Measurements from ENCODE around the gene EPB41L3. TPM values are rescaled to one million over a fixed set of nuclear protein-coding genes. Genes with fewer than 3 reads are reported as not detected.

Gene EPB41L3
- total RNA-seq, 1 experiment from 2014 or later, result 16.1 TPM

DNA sequence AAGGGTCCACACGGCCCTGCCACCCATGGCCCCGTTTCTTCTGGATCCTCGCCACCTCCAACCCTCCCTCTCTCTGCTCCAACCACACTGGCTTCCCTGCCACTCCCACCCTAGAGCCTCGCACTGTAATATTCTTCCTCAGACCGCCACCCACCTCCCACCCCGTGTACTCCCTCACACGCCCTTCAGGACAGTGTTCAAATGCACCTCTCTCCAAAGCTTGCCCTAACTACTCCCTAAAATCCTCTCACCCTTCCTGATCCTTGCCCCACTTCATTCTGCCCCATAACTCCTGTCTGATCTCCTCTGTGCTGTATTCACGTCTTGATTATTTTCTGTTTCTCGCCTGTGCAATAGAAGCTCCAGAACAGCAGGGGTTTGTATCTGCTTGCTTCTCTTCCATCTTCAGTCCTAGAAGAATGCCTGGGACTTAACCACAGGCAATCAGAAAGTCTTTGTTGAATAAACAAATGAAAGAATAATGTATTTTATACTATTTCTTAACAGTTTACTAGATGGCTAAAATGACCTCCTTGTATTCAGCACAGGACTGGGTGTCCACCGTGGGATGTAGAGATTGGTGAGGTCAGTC, 25.5 kb downstream of the EPB41L3 start:
- peaks cover 9 to 10% of the 10 kb centered on the region in 2 experiments; a peak in 3 of 4 replicates for H3K4me1 Mint-ChIP-seq
- no peak overlapping the region for H3K9ac ChIP-seq (ENCODE audit: extremely low read depth, insufficient read length, low read length)

More for the DNA sequence above, 25.5 kb downstream of the EPB41L3 start:
- no CpG with 5 or more reads among the region's 10 CpGs for WGBS (ENCODE audit: extremely low coverage, insufficient read length, low lambda C conversion rate)
- Mint-ChIP-seq H3K36me3 (ENCODE audit: insufficient read depth in 1 of 3, low read depth in 3 of 3) (no peaks in the 10 kb centered on the region; a peak in 1 of 7 replicates), H3K27ac (peak overlapping the region in 2 of 3 experiments; percentile 50 to 52; a peak in 2 of 7 replicates), H3K9me3 (no peaks in the 10 kb centered on the region), H3K4me3 (no peak overlapping the region), H3K27me3 (ENCODE audit: low read depth) (no peaks in the 10 kb centered on the region; the same call in 1 of the 2 replicates)
- Histone ChIP-seq H4K20me1 (ENCODE audit: control insufficient read depth, insufficient read depth, insufficient read length) (no peaks in the 10 kb centered on the region), H3K79me2 (ENCODE audit: insufficient read depth, low read length) (no peaks in the 10 kb centered on the region), H3K56ac (ENCODE audit: insufficient read length, low read depth, low read length) (no peak overlapping the region), H2BK120ac (ENCODE audit: low read depth, low read length, poor library complexity, severe bottlenecking) (no peak overlapping the region), H2AK5ac (ENCODE audit: insufficient read length, low read length) (no peak overlapping the region), H3K18ac (ENCODE audit: insufficient read length, low read depth, low read length) (no peak overlapping the region), H2BK12ac (ENCODE audit: insufficient read length, low read depth, low read length) (no peak overlapping the region), H2BK5ac (ENCODE audit: insufficient read length, low read length) (no peak overlapping the region), H3K4me2 (ENCODE audit: insufficient read depth, insufficient read length, low read length) (no peak overlapping the region), H4K91ac (ENCODE audit: insufficient read length, low read depth, low read length) (no peak overlapping the region), H3K27me3 (ENCODE audit: insufficient read depth, low read length) (no peaks in the 10 kb centered on the region), H3K9me3 (ENCODE audit: control insufficient read depth, low read depth, low read length) (no peaks in the 10 kb centered on the region), H2BK15ac (ENCODE audit: low read depth, low read length) (no peak overlapping the region), H4K8ac (replicated peaks; ENCODE audit: insufficient read length, low read depth, low read length) (no peak overlapping the region), H3K23ac (ENCODE audit: insufficient read length, low read depth, low read length) (no peak overlapping the region), H2BK20ac (ENCODE audit: low read depth, low read length, poor library complexity, severe bottlenecking) (no peak overlapping the region), H4K5ac (ENCODE audit: insufficient read length, low read depth, low read length) (no peak overlapping the region), H3T11ph (ENCODE audit: low read length) (no peak overlapping the region), H3K27ac (ENCODE audit: insufficient read length, low read depth, low read length) (no peak overlapping the region), H3K23me2 (ENCODE audit: insufficient read length, low read depth, low read length, poor library complexity, severe bottlenecking) (no peaks in the 10 kb centered on the region), H3K4me1 (ENCODE audit: insufficient read depth, low read length) (no peaks in the 10 kb centered on the region), H3K4ac (ENCODE audit: low read depth, low read length) (no peak overlapping the region), H3K79me1 (ENCODE audit: insufficient read depth, low read depth, low read length, poor library complexity, severe bottlenecking) (no peaks in the 10 kb centered on the region), H3K14ac (ENCODE audit: insufficient read depth, low read length) (no peak overlapping the region), H2AFZ (ENCODE audit: low read length) (no peak overlapping the region)
- TF ChIP-seq, protein P1, sequence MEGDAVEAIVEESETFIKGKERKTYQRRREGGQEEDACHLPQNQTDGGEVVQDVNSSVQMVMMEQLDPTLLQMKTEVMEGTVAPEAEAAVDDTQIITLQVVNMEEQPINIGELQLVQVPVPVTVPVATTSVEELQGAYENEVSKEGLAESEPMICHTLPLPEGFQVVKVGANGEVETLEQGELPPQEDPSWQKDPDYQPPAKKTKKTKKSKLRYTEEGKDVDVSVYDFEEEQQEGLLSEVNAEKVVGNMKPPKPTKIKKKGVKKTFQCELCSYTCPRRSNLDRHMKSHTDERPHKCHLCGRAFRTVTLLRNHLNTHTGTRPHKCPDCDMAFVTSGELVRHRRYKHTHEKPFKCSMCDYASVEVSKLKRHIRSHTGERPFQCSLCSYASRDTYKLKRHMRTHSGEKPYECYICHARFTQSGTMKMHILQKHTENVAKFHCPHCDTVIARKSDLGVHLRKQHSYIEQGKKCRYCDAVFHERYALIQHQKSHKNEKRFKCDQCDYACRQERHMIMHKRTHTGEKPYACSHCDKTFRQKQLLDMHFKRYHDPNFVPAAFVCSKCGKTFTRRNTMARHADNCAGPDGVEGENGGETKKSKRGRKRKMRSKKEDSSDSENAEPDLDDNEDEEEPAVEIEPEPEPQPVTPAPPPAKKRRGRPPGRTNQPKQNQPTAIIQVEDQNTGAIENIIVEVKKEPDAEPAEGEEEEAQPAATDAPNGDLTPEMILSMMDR (conservative IDR thresholded peaks at IDR 0.05), result no peak
- DNase-seq, result no peak

Measured in H9 (cell line).